ENCODE data around the gene UNCX.
"Not testable (repeated sequence)": the region's sequence is repeated elsewhere in the genome, so short reads cannot be mapped to it uniquely, and the experiment has no call there.

Gene UNCX

GRCh38 chr7:1269336-1269890 lies 36.7 kb downstream of the UNCX start:
- DNase-seq, result no peak
- Histone ChIP-seq H3K27me3 (peaks cover 61% of the 10 kb centered on the region), H3K9me3 (no peaks in the 10 kb centered on the region), H3K4me3 (ENCODE audit: low read depth, low read length) (no peak overlapping the region), H3K36me3 (no peaks in the 10 kb centered on the region), H3K4me1 (no peaks in the 10 kb centered on the region)
- TF ChIP-seq CTCF (IDR thresholded peaks at IDR 0.05; ENCODE audit: low read depth, low read length), result no peak

DNA sequence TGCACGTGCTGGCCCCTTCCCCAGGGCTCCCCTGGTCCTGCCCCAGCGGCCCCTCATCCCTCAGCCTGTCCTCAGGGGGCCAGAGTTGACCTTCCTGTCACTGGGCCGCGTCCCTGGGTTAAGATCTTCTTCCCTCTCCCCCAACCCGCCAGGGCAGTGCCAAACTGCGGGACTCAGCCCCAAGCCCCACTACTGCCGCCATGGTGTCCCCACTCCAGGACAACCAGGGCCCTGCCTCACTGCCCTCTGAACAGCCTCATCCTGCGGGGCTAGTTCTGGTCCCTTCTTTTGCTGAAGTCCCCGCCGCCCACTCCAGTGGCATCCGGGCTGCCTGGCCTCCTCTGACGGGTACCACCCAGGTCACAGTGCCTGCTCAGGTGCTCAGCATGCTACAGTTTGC lies 37.5 kb downstream of the UNCX start:
- no peak overlapping the region for H3K4me3 ChIP-seq (ENCODE audit: low read depth, low read length)
- no peaks in the 10 kb centered on the region for H3K36me3 ChIP-seq
- H3K4me1 ChIP-seq, result no peaks in the 10 kb centered on the region
- peaks cover 61% of the 10 kb centered on the region for H3K27me3 ChIP-seq
- no peaks in the 10 kb centered on the region for H3K9me3 ChIP-seq
- no peak for TF ChIP-seq CTCF (IDR thresholded peaks at IDR 0.05; ENCODE audit: low read depth, low read length)
- DNase-seq, result no peak

GRCh38 chr7:1271046-1271445 lies 38.4 kb downstream of the UNCX start:
- Histone ChIP-seq H3K9me3 (no peaks in the 10 kb centered on the region), H3K36me3 (no peaks in the 10 kb centered on the region), H3K4me3 (ENCODE audit: low read depth, low read length) (no peak overlapping the region), H3K4me1 (no peaks in the 10 kb centered on the region), H3K27me3 (peaks cover 64% of the 10 kb centered on the region)
- TF ChIP-seq CTCF (IDR thresholded peaks at IDR 0.05; ENCODE audit: low read depth, low read length), result no peak
- no peak for DNase-seq

DNA sequence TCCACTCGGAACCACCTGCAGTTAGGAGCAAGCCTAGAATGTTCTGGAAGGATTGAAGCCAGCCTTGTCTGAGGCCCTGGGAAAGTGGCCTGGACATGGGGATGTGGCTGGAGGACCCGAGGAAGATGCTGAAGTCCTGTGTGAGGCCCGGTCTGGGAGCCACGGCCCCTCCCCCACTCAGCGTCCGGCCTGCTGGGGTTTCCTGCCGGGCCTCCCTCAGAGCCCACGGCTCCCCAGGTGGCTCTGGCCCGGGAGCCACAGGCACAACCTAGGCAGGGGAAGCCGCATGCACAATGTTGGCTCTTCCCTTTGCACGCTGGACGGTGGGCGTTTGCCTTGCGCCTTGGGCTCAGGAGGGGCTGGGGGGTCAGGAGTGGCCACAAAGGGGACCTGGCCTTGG lies 39.0 kb downstream of the UNCX start:
- TF ChIP-seq CTCF (IDR thresholded peaks at IDR 0.05; ENCODE audit: low read depth, low read length), result no peak
- no peaks in the 10 kb centered on the region for H3K4me1 ChIP-seq
- DNase-seq, result no peak
- H3K4me3 ChIP-seq (ENCODE audit: low read depth, low read length), result no peak overlapping the region
- H3K36me3 ChIP-seq, result no peaks in the 10 kb centered on the region
- H3K27me3 ChIP-seq, result peaks cover 70% of the 10 kb centered on the region
- H3K9me3 ChIP-seq, result peaks cover 4% of the 10 kb centered on the region

- peaks cover 66% of the 10 kb centered on the region for H3K27me3 ChIP-seq
- not testable (repeated sequence) for H3K4me1 ChIP-seq
Measured at GRCh38 chr7:1272136-1272535, 39.5 kb downstream of the UNCX start.

GRCh38 chr7:1274121-1274875 lies 41.6 kb downstream of the UNCX start:
- H3K9me3 ChIP-seq, result peaks cover 4% of the 10 kb centered on the region
- no peak for DNase-seq
- H3K27me3 ChIP-seq, result peaks cover 49% of the 10 kb centered on the region
- no peaks in the 10 kb centered on the region for H3K4me1 ChIP-seq
- no peak overlapping the region for H3K4me3 ChIP-seq (ENCODE audit: low read depth, low read length)
- no peaks in the 10 kb centered on the region for H3K36me3 ChIP-seq
- TF ChIP-seq CTCF (IDR thresholded peaks at IDR 0.05; ENCODE audit: low read depth, low read length), result no peak

More at GRCh38 chr7:1272136-1272535, 39.5 kb downstream of the UNCX start:
- not testable (repeated sequence) for H3K4me3 ChIP-seq (ENCODE audit: low read depth, low read length); H3K9me3 ChIP-seq; H3K36me3 ChIP-seq; DNase-seq

Measured in BE2C (cell line).